Measurements from ENCODE around the gene PDGFRB.

The PDGFRB gene

DNA sequence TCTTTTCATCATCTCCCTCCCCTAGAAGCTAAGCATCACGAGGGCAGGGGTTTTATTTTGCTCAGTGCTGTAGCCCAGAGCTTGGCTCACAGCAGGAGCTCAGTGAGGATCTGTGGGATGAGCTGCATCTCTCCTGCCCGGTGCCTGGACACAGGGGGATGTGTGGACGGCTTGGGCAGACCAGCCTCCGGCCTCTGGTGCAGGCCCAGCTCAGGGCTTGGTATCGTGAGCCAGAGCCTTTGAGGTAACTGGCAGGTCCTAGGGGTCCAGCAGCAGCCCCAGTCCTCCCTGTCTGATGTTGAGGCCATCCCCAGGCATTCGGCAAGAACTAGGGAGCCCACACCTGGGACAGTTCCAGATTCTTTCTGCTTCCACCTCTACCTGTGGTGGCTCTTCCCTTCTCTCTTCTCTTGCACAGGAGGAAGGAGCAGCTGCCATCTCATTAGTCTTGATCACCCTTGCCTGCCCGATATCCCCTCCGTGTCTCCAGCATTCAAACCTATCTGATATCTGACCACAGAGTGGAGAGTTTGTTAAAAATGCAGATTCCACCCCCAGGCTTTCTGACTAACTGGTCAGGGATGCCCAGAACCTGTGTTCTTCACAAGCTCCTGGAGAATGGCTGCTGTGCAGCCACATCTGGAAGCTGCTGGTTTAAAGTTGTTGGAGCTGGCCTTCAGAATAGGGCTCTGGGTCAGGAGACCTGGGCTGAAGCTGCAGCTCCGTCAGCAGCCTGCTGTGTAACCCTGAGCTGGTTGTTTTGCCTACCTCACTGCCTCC is 26.3 kb upstream of the PDGFRB start:
- no peak for DNase-seq (ENCODE audit: low spot score)

DNA sequence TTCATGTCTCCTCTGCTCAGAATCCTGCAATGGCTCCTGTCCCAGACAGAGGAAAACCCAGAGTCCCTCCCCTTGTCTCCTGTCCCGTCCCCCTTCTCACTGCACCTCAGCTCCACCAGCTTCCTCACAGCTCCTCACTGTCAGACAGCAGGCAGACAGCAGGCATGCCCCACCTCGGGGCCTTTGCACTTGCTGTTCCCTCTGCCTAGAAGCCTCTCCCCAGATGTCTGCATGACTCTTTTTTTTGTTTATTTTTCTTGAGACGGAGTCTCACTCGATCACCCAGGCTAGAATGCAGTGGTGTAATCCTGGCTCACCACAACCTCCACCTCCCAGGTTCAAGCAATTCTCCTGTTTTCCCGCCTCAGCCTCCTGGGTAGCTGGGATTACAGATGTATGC is 25.4 kb upstream of the PDGFRB start:
- no peak for DNase-seq (ENCODE audit: low spot score)

DNA sequence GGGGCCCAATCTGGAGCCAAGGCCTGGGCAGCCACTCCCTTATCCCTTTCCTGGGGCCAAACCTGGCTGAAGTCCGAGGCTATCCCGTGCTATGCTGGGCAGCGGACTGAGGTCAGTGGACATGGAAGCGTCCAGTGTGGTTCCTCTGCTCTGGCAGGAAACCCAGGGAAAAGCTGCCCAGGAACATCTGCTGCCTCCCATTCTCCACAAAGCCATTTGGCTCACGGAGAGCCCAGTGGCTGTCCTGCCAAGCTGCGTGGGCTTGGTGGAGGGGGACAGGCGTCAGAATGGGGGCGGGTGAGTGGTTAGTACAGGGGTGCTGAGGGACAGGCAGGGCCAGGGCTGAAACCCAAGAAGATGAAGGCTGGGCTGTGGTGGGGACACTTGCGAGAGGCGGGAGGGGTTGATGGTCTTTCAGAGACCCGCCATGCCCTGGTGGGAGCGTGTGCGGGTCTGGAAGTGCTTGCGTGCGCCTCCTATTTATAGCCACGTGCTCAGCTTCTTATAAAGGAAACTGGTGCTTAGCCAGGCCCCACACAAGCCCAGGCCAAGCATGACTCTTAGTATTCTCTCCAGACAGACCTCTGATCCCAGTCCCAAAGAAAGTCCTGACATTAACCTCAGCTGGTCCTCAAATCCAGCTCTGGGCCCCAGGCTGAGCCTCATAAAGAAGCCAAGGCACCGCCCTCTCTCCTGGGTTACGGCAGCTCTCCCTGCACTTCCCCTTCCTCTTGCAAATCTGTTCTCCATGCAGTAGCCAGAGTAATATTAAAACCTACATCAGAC is 24.8 kb upstream of the PDGFRB start:
- no peak for DNase-seq (ENCODE audit: low spot score)

DNA sequence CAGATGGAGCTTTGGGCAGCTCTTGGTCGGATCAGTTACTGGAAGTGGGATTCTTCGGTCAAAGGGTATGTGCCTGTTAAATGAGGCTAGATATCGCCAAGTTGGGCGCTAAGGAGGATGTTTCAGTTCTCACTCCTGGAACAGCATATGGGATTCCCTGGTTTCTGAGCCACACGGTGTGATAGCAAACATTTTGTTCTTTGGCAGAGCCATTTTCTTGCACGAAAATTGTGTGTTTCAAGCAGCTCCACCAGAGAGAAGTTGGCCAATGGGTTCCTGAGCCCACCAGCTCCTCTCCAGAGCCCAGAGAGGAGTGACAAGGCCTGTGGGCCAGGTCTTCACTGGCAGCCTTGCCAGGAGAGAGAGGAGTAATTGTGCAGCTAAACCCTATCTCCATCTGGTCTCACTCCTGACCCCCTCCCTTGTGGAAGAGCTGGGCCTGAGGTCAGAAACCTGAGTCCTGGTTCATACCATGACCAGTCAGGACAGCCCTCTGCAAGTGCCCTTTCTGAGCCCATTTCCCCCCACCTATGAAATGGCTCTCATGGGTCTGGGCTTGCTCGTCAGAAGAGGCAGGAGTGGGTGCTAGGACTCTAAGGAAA is 23.5 kb upstream of the PDGFRB start:
- no peak for DNase-seq (ENCODE audit: low spot score)

DNA sequence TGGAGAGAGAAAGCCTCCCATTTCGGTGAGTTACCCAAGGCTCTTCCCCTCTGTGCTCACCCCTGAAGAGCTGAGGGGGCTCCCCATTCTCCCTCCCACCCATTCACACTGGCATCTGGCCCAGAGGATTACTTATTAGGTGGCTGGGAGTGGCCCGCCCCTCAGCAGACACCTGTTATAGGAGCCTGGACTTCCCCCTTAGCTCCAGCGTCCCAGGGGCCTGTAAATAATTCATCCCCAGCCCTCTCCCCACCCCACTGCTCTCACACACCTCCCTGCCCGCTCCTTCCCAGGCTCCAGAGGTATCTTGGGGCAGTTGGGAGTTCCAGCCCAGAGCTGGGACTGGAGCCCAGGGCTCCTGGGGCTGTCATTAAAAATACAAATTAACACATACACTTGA is 22.6 kb upstream of the PDGFRB start:
- no peak for DNase-seq (ENCODE audit: low spot score)

DNA sequence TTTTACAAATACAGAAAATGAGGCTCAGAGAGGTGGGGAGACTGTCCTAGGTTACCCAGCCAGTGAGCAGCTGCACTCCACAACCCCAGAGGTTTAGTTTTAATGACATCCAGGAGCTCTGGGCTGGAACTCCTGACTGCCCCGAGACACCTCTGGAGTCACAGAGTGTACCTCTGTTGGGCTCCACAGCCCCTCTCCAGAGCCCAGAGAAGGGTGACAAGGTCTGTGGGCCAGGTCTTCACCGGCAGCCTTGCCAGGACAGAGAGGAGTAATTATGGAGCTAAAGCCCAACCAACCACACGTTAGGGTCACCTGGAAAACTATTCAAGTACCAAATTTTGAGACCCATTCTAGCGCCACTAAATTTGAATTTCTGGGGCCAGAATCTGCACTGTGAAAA is 22.1 kb upstream of the PDGFRB start:
- no peak for DNase-seq (ENCODE audit: low spot score)

DNA sequence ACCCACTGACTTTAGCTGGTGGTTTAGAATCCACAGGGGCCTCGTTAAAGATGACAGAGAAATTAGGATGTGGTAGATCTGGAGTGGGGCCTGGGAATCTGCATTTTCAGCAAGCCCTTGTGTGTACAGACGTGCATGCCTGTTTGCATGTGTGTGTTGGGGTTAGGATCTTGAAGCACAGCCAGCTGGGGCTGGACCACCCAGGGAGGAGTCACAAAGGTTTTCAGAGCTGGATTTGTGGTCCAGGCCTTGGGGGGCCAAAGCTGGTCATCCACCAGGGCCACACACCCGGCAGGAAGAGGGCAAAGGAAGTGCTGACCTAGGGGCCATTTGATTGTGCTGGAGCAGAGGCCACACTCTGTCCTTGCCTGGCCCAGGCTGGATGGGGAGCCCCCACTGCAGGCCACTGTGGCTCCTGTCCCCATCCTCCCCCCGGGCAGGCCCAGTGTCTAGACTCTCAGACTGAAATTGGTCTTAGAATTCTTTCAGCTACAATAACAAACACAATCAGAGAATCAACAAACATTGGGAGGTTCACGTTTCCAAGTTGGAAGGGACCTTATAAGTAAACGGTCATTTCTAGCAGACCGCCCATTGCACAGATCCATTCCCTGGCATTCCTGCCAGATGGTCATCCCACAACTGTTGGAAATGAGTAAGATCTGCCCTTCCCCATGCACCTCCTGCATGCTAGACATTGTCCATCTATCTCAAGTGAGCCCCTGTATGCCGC is 21.3 kb upstream of the PDGFRB start:
- DNase-seq (ENCODE audit: low spot score) = no peak

DNA sequence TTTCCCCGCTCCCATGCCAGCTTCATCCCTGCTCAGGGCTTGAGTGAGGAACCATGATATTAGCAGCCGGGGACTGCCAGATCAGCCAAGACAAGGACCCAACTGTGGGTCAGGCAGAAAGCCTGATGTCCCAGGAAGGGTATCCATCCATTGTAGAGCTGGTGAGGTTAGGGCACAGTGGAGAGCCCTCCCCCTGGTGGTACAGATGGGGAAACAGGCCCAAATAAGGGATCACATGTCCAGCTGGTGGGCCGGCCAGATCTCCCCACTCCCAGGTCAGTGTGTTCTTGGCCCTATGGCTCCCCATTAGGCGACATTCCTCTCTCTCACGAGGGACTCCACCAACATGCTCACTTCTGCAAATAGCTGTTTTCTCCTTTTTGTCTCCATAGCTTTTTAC is 19.9 kb upstream of the PDGFRB start:
- DNase-seq (ENCODE audit: low spot score) = no peak

DNA sequence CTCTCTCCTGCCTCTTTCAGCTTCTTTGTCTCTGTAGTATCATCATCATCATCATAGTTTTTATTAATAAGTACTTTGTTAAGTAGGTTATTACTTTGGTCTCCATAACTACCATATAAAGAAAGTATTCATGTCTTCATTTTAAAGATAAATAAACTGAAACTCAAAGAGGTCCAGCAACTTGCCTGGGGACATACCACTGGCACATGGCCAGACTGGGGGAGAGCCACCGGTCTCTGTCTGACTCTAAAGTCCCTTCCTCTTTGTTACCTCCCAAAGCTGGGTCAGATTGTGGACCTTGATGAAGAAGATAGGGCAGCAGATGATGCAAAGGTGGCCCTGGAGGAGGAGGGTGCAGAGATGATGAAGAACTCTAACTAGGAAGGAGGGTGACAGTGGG is 19.4 kb upstream of the PDGFRB start:
- no peak for DNase-seq (ENCODE audit: low spot score)

DNA sequence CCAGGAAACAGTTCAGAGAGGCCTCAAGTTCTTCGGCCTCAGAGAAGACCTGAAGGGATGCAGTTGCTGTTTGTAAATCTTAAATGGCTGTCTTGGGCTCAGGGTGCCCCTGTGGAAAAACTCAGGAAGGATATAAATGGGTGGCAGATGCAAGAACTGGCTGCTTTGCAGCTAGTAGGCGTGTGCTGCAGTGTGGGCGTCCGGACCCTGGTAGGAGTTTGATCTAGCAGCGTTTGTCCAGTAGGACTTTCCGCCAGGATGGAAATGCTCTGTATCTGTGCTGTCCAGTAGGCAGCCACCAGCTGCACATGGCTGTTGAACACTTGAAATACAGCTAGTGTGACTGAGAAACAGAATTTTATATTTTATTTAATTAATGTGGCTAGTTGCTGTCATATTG is 18.6 kb upstream of the PDGFRB start:
- no peak for DNase-seq (ENCODE audit: low spot score)

DNA sequence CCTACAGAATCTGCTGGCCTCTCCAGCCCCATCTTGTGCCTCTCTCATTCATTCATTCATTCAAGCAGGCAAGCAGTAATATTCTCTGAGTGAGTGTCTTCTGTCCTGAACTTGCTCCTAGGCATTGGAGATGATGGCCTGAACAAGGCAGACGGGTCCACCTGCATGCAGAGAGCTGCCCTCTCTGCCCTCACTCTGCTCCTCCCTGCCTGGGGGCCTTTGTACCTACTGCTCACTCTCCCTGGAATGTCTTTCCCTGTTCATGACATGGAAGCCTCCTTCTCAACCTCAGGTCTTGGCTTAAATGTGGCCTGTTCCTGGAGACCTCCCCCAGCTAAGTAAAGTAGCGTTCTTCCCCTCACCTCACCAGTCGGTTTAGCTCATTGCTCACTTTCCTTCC is 17.5 kb upstream of the PDGFRB start:
- DNase-seq (ENCODE audit: low spot score) = no peak

DNA sequence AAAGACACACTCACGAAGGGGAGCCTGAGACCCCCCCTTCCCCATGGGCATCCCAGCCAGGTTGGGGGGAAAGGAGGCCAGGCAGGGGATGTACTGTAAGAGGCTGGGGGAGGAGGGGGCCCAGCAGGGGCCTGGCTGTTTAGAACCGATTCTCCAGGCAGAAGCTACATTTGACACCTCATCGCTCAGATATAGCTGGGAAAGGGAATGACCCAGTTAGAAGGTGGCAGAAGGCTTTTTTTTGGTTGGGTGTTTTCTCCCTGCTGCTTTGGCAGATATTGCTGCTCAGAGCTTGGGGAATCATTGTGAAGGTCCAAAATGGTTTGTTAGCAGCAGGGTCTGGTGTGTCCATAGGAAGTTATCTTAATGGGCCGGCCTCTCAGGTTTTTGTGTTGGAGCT is 16.9 kb upstream of the PDGFRB start:
- DNase-seq (ENCODE audit: low spot score) = no peak

DNA sequence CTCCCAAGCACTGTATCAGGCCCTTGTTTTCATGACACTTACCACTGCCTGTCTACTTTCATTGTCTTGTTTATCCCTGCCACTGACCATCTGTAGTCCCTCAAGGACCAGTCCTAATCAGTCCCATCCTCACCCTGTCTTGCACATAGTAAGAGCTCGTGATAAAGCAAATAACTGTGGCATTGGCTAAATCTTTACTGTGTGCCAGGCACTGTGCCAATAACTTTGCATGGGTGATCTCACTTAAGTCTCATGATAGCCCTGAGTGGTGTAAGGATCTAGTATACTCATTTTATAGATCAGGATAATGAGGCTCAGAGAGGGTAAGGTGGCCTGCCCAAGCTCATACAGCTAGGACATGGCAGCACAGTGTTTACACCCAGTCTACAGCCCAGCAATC is 16.5 kb upstream of the PDGFRB start:
- no peak for DNase-seq (ENCODE audit: low spot score)

DNA sequence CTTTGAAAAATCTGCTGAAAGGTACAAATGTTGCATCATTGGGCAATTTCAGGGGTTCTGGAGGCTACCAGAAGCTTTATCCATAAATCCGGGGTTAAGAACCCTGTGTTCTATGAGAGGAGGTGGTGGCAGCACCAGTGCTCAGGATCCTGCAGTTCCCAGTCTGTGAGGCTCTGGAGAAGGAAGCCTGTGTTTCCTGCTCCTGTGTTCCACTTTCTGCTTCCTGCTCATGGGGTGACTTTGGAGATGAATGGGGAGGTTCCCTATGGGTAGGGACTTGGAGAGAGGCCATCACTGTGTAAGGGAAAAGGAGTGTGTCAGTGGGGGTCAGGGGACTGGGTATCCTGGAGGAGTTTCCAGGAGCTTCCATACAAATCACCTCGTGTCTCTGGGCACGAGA is 13.2 kb upstream of the PDGFRB start:
- DNase-seq (ENCODE audit: low spot score) = no peak

DNA sequence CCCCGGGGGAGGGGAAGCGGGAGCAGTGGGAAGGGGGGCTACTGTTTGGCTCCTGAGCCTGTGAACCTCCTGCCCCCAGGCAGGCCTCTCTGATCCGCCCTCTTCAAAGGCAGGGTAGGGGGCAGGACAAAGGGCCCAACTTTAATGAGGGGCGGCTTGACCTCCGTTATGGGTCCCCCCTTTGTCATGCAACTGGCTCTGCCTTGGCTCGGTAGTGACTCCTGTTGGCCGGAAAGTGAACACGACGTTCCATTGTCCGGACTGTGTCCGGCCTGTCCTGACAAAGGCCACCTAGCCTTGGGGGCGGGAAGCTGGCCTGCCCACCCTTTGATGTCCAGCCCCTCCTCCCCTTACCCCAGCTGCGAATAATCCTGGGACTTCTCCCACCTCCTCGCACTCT is 12.3 kb upstream of the PDGFRB start:
- no peak for DNase-seq (ENCODE audit: low spot score)

DNA sequence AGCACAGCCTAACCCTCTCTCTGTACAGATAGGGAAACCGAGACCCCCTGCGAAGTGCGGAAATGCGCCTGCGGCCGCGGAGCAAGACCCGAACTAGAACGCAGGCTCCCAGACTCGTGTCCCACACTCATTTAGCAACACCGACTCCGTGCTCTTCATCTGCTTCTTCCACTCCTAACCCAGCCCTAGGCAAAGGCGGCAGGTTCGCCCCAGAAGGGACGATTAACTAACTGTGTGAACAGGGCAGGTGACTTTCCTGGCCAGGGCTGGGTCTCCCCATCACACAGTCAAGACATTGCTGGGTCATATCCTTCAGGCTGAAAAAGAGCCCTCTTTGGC is 11.8 kb upstream of the PDGFRB start:
- no peak for DNase-seq (ENCODE audit: low spot score)

DNA sequence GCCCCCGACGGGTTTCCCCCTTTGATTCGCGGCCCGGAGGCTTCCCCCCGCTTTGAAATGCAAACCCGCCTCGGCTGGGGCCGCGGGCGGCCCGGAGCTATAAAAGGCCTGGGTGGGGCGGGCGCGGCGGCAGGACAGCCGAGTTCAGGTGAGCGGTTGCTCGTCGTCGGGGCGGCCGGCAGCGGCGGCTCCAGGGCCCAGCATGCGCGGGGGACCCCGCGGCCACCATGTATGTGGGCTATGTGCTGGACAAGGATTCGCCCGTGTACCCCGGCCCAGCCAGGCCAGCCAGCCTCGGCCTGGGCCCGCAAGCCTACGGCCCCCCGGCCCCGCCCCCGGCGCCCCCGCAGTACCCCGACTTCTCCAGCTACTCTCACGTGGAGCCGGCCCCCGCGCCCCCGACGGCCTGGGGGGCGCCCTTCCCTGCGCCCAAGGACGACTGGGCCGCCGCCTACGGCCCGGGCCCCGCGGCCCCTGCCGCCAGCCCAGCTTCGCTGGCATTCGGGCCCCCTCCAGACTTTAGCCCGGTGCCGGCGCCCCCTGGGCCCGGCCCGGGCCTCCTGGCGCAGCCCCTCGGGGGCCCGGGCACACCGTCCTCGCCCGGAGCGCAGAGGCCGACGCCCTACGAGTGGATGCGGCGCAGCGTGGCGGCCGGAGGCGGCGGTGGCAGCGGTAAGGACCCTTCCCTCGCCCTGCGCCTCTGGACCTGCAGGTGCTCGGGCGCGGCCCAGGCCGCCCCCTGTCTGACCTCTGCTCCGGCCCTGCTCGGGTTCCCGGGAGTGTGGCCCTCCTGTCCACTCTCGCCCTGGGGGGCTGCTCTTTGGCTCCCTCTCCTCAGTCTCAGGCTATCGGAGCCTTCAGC is 11.2 kb upstream of the PDGFRB start, which contains the start of gene CDX1:
Gene CDX1 (plus strand): TSS at position 129 of the 862 bp plus-strand sequence. CDS start 99 bp downstream, at position 228.
- no peak for DNase-seq (ENCODE audit: low spot score)

DNA sequence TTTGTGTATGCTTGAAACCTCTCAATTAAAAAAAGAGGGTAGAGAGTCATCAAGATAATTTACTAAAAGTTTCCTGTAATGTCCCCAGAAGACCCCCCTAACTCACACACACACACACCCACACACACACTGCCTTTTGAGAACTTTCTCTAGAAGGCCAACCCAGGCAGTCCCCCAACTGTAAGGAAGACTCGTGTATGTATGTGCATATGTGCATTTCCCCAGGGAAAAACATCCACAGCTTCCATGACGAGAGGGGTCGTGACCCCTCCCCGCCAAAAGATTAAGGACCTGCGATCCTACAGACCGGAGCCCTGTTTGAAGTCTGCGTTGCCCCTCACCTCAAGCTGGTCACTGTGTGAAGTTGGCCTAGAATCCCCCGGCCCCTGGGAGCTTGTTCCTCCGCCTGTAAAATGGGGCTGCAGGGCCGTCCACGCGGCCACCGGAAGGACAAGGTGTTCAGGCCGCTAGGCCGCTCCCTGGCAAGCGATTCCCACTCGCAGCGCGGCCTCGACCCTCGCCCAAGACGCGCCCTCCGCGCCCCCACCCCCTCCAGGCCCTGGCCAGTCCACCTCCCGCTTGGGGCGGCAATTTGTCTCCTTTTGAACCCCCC is 10.5 kb upstream of the PDGFRB start:
- no peak for DNase-seq (ENCODE audit: low spot score)

DNA sequence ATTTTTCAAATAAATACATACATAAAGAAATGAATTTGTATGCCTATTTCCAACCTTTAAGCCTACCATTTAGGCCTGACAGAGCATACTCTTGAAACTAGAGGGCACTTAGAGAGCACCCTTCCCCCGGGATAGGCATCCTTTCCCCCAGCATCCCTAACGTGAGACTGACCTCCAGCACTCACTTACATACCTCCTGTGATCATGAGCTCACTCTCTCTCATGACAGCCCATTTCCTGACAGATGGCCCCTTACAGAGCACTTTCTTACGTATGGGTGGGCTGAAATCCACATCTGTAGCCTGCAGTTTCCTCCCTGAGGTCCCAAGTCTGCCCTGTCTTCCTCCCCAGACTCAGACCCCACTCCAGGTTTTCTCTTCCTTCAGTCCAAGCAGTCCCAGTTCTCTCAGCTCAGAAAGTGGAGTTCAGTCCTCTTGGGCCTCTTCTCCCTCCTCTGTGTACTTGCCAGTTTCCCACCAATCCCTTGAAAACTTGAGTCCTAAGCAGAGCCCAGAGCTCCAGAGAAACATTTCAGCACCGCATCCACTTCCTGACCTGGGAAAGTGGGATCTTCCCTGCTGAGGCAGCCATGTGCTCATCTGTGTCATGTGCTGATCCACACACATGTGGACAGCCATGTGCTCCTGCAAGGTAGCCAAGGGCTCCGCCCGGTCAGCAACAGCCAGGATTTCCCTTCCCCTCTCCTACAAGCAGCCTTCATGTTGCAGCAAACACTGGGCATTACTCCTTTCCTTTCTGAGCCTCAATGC is 8.8 kb upstream of the PDGFRB start:
- DNase-seq (ENCODE audit: low spot score) = no peak

DNA sequence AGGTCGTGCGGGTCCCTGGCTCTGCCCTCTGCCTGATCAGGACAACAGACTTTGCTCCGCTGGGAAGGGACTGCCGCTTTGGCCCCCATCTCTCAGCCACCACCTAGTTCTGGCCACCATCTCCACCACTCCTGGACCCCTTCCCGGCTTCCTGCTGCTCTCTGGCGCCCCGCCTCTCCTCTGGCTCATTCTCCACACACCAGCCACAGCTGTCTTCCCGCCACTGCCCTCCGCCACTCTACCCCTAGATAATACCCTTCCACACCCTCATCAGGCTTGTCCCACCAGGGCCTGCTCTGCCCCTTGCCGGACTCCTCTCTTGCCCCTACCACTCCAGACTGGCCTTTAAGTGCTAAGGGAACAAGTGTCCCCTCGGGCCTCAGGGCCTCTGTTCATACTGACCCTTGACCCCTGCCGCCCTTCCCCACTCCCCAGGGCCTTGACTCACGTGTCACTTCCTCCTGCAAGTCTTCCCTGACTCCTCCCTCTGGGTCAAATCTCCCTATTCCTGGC is 8.0 kb upstream of the PDGFRB start:
- DNase-seq (ENCODE audit: low spot score) = no peak

Data from hematopoietic multipotent progenitor cell treated with erythropoietin and hydrocortisone succinate and interleukin-3 and kit ligand, for 15 days (in vitro differentiated cells).